Colonic mucosa (tissue), 4 donors: ENCODE measurements around the gene AOAH. TPM values are rescaled to one million over a fixed set of nuclear protein-coding genes. Genes with fewer than 3 reads are reported as not detected.
"Not testable (repeated sequence)": the region's sequence is repeated elsewhere in the genome, so short reads cannot be mapped to it uniquely, and the experiment has no call there.

Source experiments
- DNase-seq: peaks from one replicate; pipeline ENCODE4 v3.0.0-alpha.2; 2020
- H3K27ac ChIP-seq: fragments of 200-600 bp; one replicate; pipeline ENCODE4 v1.8.0; 2021
- H3K27me3 ChIP-seq: fragments of 200-600 bp; one replicate; pipeline ENCODE4 v1.8.0; 2021
- H3K36me3 ChIP-seq: fragments of 200-600 bp; one replicate; pipeline ENCODE4 v1.8.0; 2021
- H3K4me1 ChIP-seq: fragments of 200-600 bp; one replicate; pipeline ENCODE4 v1.8.0; 2021; ENCODE audit warnings: mild to moderate bottlenecking
- H3K4me3 ChIP-seq: fragments of 200-600 bp; one replicate; pipeline ENCODE4 v1.8.0; 2021
- H3K9ac ChIP-seq, 2 donors: one replicate each; pipeline ENCODE4 v1.7.0; 2013; ENCODE audit warnings: control low read depth in 2 of 2, low read depth in 2 of 2, low read length in 2 of 2
- H3K9me3 ChIP-seq: fragments of 200-600 bp; one replicate; pipeline ENCODE4 v1.8.0; 2021
- CTCF ChIP-seq: fragments of 200-600 bp; IDR thresholded peaks from one replicate; pipeline ENCODE4 v1.8.0; 2022; ENCODE audit warnings: antibody characterized with exemption, mild to moderate bottlenecking
- intact Hi-C: fragments of 100-400 bp; cut with DNase I; formaldehyde crosslinking; loops from one replicate; pipeline ENCODE4 v1.14.1; 2022
- total RNA-seq, 2 donors: library from RNA; stranded (reverse); fragmentation: NEBNext Ultra II Directional in 1 of 2; extraction: Animal tissue kit (Norgen Biotek cat#: 25700) in 1 of 2; gene quantifications; one replicate each; pipeline ENCODE4 v1.2.1, GENCODE V29; 2021
- donor health status: healthy.
- donor health status: DM: no; HTN: no; CAD: no.
- donor health status: DM: no; HTN: no; CAD: no.

The AOAH gene
- total RNA-seq, 2 donors from 2014 or later, result 22.2 to 46.1 TPM

- Histone ChIP-seq H3K4me1 (no peaks in the 10 kb centered on the region), H3K36me3 (no peaks in the 10 kb centered on the region), H3K27me3 (no peaks in the 10 kb centered on the region), H3K9me3 (no peaks in the 10 kb centered on the region), H3K4me3 (no peak overlapping the region), H3K9ac (no peak overlapping the region), H3K27ac (no peak overlapping the region)
- no peak for DNase-seq
- intact Hi-C loops, result no loop called here
- no peak for TF ChIP-seq CTCF
Measured at GRCh38 chr7:36490419-36490830, 233.9 kb downstream of the AOAH start.

- H3K27me3 ChIP-seq, H3K36me3 ChIP-seq, H3K9ac ChIP-seq, H3K4me3 ChIP-seq, H3K4me1 ChIP-seq, H3K9me3 ChIP-seq, DNase-seq, H3K27ac ChIP-seq: not testable (repeated sequence)
- intact Hi-C loops, result loop anchor here (2.0 to 10.0 kb wide), 3 partner anchors 182 to 694 kb away; no protein-coding TSS in a partner anchor
Measured at GRCh38 chr7:36488672-36489071, 235.6 kb downstream of the AOAH start.

GRCh38 chr7:36487756-36488336 lies 236.4 kb downstream of the AOAH start:
- H3K9ac ChIP-seq, result no peak overlapping the region
- intact Hi-C loops, result loop anchor here (2.0 to 10.0 kb wide), 3 partner anchors 183 to 694 kb away; no protein-coding TSS in a partner anchor

GRCh38 chr7:36486336-36486735 lies 238.0 kb downstream of the AOAH start:
- Histone ChIP-seq H3K36me3 (no peaks in the 10 kb centered on the region), H3K9ac (no peak overlapping the region), H3K4me3 (no peak overlapping the region), H3K9me3 (no peaks in the 10 kb centered on the region), H3K4me1 (no peaks in the 10 kb centered on the region), H3K27me3 (no peaks in the 10 kb centered on the region), H3K27ac (no peak overlapping the region)
- TF ChIP-seq CTCF, result no peak
- no peak for DNase-seq
- intact Hi-C loops, result loop anchor here (5.0 to 10.0 kb wide), 2 partner anchors 498 to 696 kb away; no protein-coding TSS in a partner anchor

More at GRCh38 chr7:36487756-36488336, 236.4 kb downstream of the AOAH start:
- no peak overlapping the region for H3K4me3 ChIP-seq
- no peaks in the 10 kb centered on the region for H3K36me3 ChIP-seq
- peak; percentile 59 for TF ChIP-seq CTCF
- DNase-seq, result peak; percentile 35
- H3K9me3 ChIP-seq, result no peaks in the 10 kb centered on the region
- no peaks in the 10 kb centered on the region for H3K27me3 ChIP-seq
- no peak overlapping the region for H3K27ac ChIP-seq
- H3K4me1 ChIP-seq, result no peaks in the 10 kb centered on the region

- H3K9me3 ChIP-seq, result no peaks in the 10 kb centered on the region
- intact Hi-C loops, result loop anchor here (10.0 kb wide), 1 partner anchor 501 kb away; no protein-coding TSS in a partner anchor
- no peak overlapping the region for H3K4me3 ChIP-seq
- no peaks in the 10 kb centered on the region for H3K4me1 ChIP-seq
- H3K36me3 ChIP-seq, result no peaks in the 10 kb centered on the region
- no peak overlapping the region for H3K9ac ChIP-seq
- H3K27ac ChIP-seq, result no peak overlapping the region
- H3K27me3 ChIP-seq, result no peaks in the 10 kb centered on the region
- DNase-seq, result no peak
- no peak for TF ChIP-seq CTCF
Measured at GRCh38 chr7:36484265-36484664, 240.0 kb downstream of the AOAH start.

GRCh38 chr7:36483853-36484252 lies 240.4 kb downstream of the AOAH start:
- H3K27me3 ChIP-seq, H3K9me3 ChIP-seq, H3K27ac ChIP-seq, DNase-seq, H3K4me3 ChIP-seq, H3K36me3 ChIP-seq, H3K9ac ChIP-seq, H3K4me1 ChIP-seq: not testable (repeated sequence)
- intact Hi-C loops, result loop anchor here (10.0 kb wide), 1 partner anchor 501 kb away; no protein-coding TSS in a partner anchor
